Astrocyte (in vitro differentiated cells and primary cell): ENCODE data around the gene KIAA1671.

Experiments
- EZH2 ChIP-seq: IDR thresholded peaks from 2 replicates; pipeline ENCODE4 v1.6.1; 2012; ENCODE audit warnings: mild to moderate bottlenecking, low read length, inconsistent platforms; ENCODE audit not compliant: insufficient read depth
- TF ChIP-seq, protein P1 (sequence below): IDR thresholded peaks from 2 replicates; pipeline ENCODE4 v1.5.1; 2011; ENCODE audit warnings: low read depth, mild to moderate bottlenecking, inconsistent platforms, low read length, moderate library complexity; ENCODE audit not compliant: insufficient read depth

DNA sequence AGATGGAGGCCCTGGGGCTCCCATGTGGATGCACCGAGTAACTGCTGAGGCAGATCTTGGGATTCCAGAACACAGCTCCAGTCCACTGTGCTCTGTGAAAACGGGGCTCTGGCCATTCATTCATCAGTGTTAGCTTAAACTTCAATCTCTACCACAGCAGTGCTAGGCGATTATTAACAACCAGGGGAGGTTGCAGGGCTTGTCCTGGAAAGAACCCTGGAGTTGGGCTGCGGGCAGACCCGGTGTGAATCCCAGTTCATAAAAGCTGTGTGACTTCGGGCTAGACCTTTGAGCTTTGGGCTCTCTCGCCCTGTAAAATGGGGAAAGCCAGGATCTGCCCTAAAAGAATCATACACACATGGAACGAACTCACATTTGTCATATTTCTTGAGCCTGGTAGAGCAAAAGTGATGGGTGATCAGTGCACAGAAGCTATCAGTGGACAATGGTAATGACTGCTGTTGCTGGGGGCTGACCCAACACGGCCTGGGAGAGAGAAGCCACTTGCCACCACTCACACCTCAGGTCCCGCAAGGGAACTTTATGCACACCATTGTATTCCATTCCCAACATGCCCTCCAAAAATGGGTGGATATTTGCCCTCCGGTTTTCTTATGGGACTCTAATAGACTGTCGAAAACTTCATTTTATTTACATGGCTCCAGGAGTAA, 231.6 kb downstream of the KIAA1671 start:
- TF ChIP-seq, protein P1, sequence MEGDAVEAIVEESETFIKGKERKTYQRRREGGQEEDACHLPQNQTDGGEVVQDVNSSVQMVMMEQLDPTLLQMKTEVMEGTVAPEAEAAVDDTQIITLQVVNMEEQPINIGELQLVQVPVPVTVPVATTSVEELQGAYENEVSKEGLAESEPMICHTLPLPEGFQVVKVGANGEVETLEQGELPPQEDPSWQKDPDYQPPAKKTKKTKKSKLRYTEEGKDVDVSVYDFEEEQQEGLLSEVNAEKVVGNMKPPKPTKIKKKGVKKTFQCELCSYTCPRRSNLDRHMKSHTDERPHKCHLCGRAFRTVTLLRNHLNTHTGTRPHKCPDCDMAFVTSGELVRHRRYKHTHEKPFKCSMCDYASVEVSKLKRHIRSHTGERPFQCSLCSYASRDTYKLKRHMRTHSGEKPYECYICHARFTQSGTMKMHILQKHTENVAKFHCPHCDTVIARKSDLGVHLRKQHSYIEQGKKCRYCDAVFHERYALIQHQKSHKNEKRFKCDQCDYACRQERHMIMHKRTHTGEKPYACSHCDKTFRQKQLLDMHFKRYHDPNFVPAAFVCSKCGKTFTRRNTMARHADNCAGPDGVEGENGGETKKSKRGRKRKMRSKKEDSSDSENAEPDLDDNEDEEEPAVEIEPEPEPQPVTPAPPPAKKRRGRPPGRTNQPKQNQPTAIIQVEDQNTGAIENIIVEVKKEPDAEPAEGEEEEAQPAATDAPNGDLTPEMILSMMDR, result no peak
- no peak for TF ChIP-seq EZH2
